GM23248 (cell line): ENCODE data around the gene PAQR7.

Source experiments
- EZH2 ChIP-seq: fragments of 200-600 bp; sonication (generic); IDR thresholded peaks from 2 replicates; pipeline ENCODE4 v1.6.1; 2018; ENCODE audit warnings: antibody characterized with exemption, mild to moderate bottlenecking; ENCODE audit not compliant: insufficient read depth, poor library complexity, severe bottlenecking
- EZH2phosphoT487 ChIP-seq: fragments of 200-600 bp; sonication (generic); IDR thresholded peaks from 2 replicates; pipeline ENCODE4 v1.6.1; 2018; ENCODE audit warnings: antibody characterized with exemption, moderate library complexity, mild to moderate bottlenecking, low read depth; ENCODE audit not compliant: insufficient read depth

GRCh38 chr1:25880518-25880917, 5.0 kb upstream of the PAQR7 start:
- no peak for TF ChIP-seq EZH2
- no peak for TF ChIP-seq EZH2phosphoT487
